Upper lobe of right lung (tissue), 1 donor: Measurements from ENCODE around the gene GRPEL1. TPM values are rescaled to one million over a fixed set of nuclear protein-coding genes. Genes with fewer than 3 reads are reported as not detected.

Experiments used
- ATAC-seq: fragments of 200-7000 bp; cut with Tn5 transposase; one replicate; pipeline ENCODE4 v1.9.1; 2020; ENCODE audit warnings: mild to moderate bottlenecking, moderate library complexity
- DNase-seq: peaks from one replicate; pipeline ENCODE4 v3.0.0-alpha.2; 2020
- H3K27ac ChIP-seq: fragments of 200-600 bp; one replicate; pipeline ENCODE4 v1.8.0; 2022
- H3K27me3 ChIP-seq: fragments of 200-600 bp; one replicate; pipeline ENCODE4 v1.8.0; 2022; ENCODE audit warnings: mild to moderate bottlenecking
- H3K36me3 ChIP-seq: fragments of 200-600 bp; one replicate; pipeline ENCODE4 v1.8.0; 2022
- H3K4me1 ChIP-seq: fragments of 200-600 bp; one replicate; pipeline ENCODE4 v1.8.0; 2022
- H3K4me3 ChIP-seq: fragments of 200-600 bp; one replicate; pipeline ENCODE4 v1.8.0; 2022; ENCODE audit warnings: mild to moderate bottlenecking
- H3K9me3 ChIP-seq: fragments of 200-600 bp; one replicate; pipeline ENCODE4 v1.8.0; 2022
- CTCF ChIP-seq: fragments of 200-600 bp; IDR thresholded peaks from one replicate; pipeline ENCODE4 v1.8.0; 2022; ENCODE audit warnings: antibody characterized with exemption
- intact Hi-C: fragments of 100-400 bp; cut with DNase I; formaldehyde crosslinking; loops from one replicate; pipeline ENCODE4 v1.11.0; 2022
- total RNA-seq: library from RNA; stranded (reverse); fragmentation: NEBNext Ultra II Directional; extraction: Animal tissue kit (Norgen Biotek cat#: 25700); gene quantifications from one replicate; pipeline ENCODE4 v1.2.1, GENCODE V29; 2021
- donor health status: DM: no; HTN: yes; CAD: no; lungs with severe emphysema.

Gene GRPEL1
- total RNA-seq, 1 donor from 2014 or later, result 27.8 TPM

DNA sequence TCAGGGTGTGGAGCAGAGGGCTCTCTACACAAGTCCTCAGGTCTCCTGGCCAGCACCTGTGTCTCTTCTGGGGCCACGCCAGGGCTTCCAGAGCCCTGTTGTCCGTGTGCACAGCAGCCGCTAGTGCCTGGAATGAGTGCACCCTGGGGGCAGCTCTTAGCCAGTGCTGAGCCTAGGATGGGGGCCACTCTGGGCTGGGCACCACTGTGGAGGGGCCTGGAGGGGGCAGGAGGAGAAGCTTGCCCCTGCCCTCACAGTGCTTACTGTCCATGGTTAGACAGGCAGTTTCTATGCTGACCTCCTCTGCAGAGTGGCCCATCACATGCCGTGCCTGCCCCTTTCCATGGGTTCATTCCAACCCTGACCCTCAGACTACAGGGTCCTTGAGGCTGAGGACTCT, 42.7 kb upstream of the GRPEL1 start:
- Histone ChIP-seq H3K4me1 (no peaks in the 10 kb centered on the region), H3K9me3 (no peaks in the 10 kb centered on the region), H3K4me3 (no peak overlapping the region), H3K36me3 (no peaks in the 10 kb centered on the region), H3K27ac (no peak overlapping the region), H3K27me3 (no peaks in the 10 kb centered on the region)
- DNase-seq, result peak; percentile 25
- intact Hi-C loops, result no loop called here
- TF ChIP-seq CTCF, result no peak
- no peak for ATAC-seq

DNA sequence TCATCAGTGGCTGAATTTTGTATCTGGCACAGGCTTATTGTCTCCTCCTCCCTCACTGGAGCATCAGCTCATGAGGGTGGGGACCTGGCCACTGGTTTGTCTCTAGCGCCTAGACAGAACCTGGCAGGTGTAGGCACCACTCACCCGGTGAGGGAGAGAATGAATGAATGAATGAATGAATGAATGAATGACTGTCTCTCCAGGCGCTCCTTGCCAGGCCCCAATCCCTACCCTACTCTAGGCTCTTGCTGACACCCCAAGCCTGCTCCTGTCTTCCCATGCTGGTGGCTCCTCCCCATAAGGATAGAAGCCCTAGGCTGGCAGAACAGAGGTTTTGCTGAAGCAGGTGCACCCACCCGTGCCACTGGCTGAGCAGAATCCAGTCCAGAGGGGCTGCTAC, 41.3 kb upstream of the GRPEL1 start:
- intact Hi-C loops, result no loop called here
- Histone ChIP-seq H3K4me1 (no peaks in the 10 kb centered on the region), H3K36me3 (no peaks in the 10 kb centered on the region), H3K4me3 (no peak overlapping the region), H3K27ac (no peak overlapping the region), H3K9me3 (no peaks in the 10 kb centered on the region), H3K27me3 (no peaks in the 10 kb centered on the region)
- no peak for ATAC-seq
- no peak for TF ChIP-seq CTCF
- DNase-seq, result peak; percentile 32

- H3K36me3 ChIP-seq, result no peaks in the 10 kb centered on the region
- peaks cover 5% of the 10 kb centered on the region for H3K4me1 ChIP-seq
- DNase-seq (peak; percentile 47), ATAC-seq (no peak)
- H3K4me3 ChIP-seq, result no peak overlapping the region
- H3K27me3 ChIP-seq, result no peaks in the 10 kb centered on the region
- no peak for TF ChIP-seq CTCF
- H3K9me3 ChIP-seq, result no peaks in the 10 kb centered on the region
- intact Hi-C loops, result no loop called here
- no peak overlapping the region for H3K27ac ChIP-seq
Measured at GRCh38 chr4:7108660-7109059, 40.8 kb upstream of the GRPEL1 start.

DNA sequence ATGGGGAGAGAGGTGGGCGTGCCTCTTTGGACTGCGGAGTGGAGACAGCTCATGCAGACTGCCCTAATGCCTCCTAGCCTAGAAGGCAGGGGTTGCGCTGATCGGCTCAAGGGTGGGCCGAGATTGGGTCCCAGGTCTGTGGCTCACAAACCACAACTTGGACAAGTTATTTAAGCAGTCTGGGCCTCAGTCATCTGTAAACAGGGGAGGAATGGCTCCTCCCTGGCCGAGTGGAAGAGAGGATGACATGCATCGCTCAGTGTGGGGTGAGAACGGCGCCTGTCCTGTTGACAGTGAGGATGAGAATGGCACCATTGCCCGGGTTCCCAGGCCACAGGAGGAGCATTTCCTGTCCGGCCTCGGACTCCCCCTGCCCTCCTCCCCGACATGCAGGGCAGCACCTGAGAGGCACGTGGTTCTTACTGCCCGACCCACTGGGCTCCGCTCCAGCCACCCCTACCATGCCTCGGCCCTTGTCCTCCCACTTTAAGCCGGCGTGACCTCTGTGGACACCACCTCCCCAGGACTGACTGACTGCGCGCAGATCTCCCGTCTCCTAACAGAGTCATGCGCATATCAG, 40.3 kb upstream of the GRPEL1 start:
- H3K9me3 ChIP-seq, result no peaks in the 10 kb centered on the region
- intact Hi-C loops, result no loop called here
- no peaks in the 10 kb centered on the region for H3K36me3 ChIP-seq
- DNase-seq, result peak; percentile 55
- no peak overlapping the region for H3K4me3 ChIP-seq
- H3K4me1 ChIP-seq, result peaks cover 8% of the 10 kb centered on the region
- TF ChIP-seq CTCF, result no peak
- H3K27ac ChIP-seq, result no peak overlapping the region
- ATAC-seq, result no peak
- no peaks in the 10 kb centered on the region for H3K27me3 ChIP-seq

DNA sequence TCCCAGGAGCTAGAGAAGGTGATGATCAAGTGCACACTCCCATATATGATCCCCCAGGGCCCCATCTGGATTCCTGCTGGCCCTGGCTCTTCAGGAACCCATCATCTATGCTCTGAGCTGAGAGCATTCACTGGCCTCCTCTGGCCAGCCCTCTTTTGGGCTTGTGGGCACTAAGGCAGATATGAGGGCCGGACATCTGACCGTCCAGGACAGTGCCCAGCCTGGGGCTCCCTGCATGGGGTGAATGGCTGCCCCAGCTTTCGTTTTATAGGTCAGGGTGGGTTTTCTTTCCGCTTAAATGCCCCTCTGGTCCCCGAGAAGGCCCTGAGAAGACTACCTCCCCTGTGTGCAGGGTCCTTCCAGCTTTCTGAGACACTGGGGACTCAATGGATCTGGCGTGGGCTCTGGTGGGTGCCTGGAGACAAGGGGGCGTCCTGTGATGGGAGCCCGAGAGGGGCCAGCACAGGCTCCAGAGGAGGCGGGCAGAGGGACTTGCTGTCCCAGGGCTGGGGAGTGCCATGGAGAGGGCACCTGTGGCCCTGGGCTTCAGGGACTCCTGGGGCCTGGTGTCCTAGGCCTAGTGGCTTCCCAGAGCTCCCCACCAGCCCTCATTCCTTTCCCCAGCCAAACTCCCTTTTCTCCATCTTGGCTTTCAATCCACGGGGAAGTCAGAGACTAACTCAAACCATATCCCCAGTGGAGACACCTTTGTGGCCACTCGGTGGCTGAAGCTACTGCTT, 39.5 kb upstream of the GRPEL1 start:
- intact Hi-C loops, result no loop called here
- Histone ChIP-seq H3K4me1 (peaks cover 13% of the 10 kb centered on the region), H3K27ac (no peak overlapping the region), H3K9me3 (no peaks in the 10 kb centered on the region), H3K36me3 (no peaks in the 10 kb centered on the region), H3K27me3 (no peaks in the 10 kb centered on the region), H3K4me3 (no peak overlapping the region)
- no peak for TF ChIP-seq CTCF
- ATAC-seq (no peak), DNase-seq (peak; percentile 36)
